K562 (cell line): ENCODE data around the gene PTPRC. TPM values are rescaled to one million over a fixed set of nuclear protein-coding genes. Genes with fewer than 3 reads are reported as not detected.
A peak's percentile ranks its signal among the peaks of the same experiment; 100 is the strongest.

ENCODE experiments used
- ATAC-seq: fragments of 200-7000 bp; cut with Tn5 transposase; 3 replicates; pipeline ENCODE4 v1.9.1; 2020; ENCODE audit warnings: moderate library complexity
- BruUV-seq: library from RNA; stranded (reverse); fragments of 400-500 nt; replicated peaks from 2 replicates; lab custom pipeline; 2021; lab: Mats Ljungman, UMichigan
- CTCF ChIA-PET: fragments of 300-600 bp; formaldehyde crosslinking; extraction: SDS; loops from one replicate; lab custom pipeline; 2021; ENCODE audit warnings: low intra/inter-chr PET ratio; lab: Yijun Ruan, JAX
- POLR2A ChIA-PET: fragments of 300-600, 350-650 bp; sonication (Branson Sonifier 250); formaldehyde crosslinking; extraction: SDS; loops from one replicate; lab custom pipeline; 2021; ENCODE audit warnings: antibody characterized with exemption, inconsistent platforms; lab: Yijun Ruan, JAX
- DNase-seq, 4 experiments: peaks; one replicate each; pipeline versions ENCODE4 v3.0.0 to v3.0.0-alpha.2; 2011 to 2018; ENCODE audit warnings: low spot score in 3 of 4, mixed read lengths in 3 of 4; ENCODE audit errors: extremely low read depth in 1 of 4
- FAIRE-seq: peaks from 2 replicates; lab custom pipeline; 2011; peaks lifted over from hg19 to GRCh38; lab: Jason Lieb, UNC
- H2AFZ ChIP-seq: 2 replicates; pipeline ENCODE4 v1.6.0; 2011; ENCODE audit warnings: low read depth, low read length, control low read depth, inconsistent platforms
- H3K27ac ChIP-seq: fragments of 200-600 bp; 3 replicates; pipeline ENCODE4 v1.8.0; 2011; ENCODE audit warnings: low read depth, mild to moderate bottlenecking, control low read depth, inconsistent platforms, low read length, moderate library complexity, mixed read lengths; ENCODE audit errors: extremely low read depth
- H3K27me3 ChIP-seq, 2 experiments: fragments of 300-600 bp in 1 of 2; 2 replicates in 1 of 2; 3 replicates in 1 of 2; pipeline versions ENCODE4 v1.6.0 to v1.8.0; 2011; ENCODE audit warnings: inconsistent platforms in 2 of 2, low read length in 2 of 2, mild to moderate bottlenecking in 1 of 2, mixed read lengths in 1 of 2, moderate library complexity in 1 of 2; ENCODE audit not compliant: control insufficient read depth in 2 of 2, insufficient read depth in 2 of 2
- H3K36me3 ChIP-seq: fragments of 300-600 bp; 3 replicates; pipeline ENCODE4 v1.8.0; 2011; ENCODE audit warnings: mild to moderate bottlenecking, low read length, inconsistent platforms; ENCODE audit not compliant: control insufficient read depth, insufficient read depth
- H3K4me1 ChIP-seq, 2 experiments: fragments of 200-600 bp in 1 of 2; replicated peaks in 1 of 2; 2 replicates in 1 of 2; 3 replicates in 1 of 2; pipeline versions ENCODE4 v1.5.1 to v1.8.0; 2011; ENCODE audit warnings: inconsistent platforms in 2 of 2, low read length in 2 of 2, mild to moderate bottlenecking in 1 of 2, mixed read lengths in 1 of 2, moderate library complexity in 1 of 2; ENCODE audit not compliant: control insufficient read depth in 2 of 2, insufficient read depth in 2 of 2
- H3K4me2 ChIP-seq: 2 replicates; pipeline ENCODE4 v1.6.1; 2011; ENCODE audit warnings: low read length, control low read depth, inconsistent platforms, mixed read lengths; ENCODE audit not compliant: insufficient read depth
- H3K4me3 ChIP-seq: fragments of 200-600 bp; sonication (generic), shearing (Covaris generic); 2 replicates; pipeline ENCODE4 v1.5.1; 2016; ENCODE audit warnings: control low read depth, inconsistent platforms
- H3K79me2 ChIP-seq: fragments of 200-600 bp; 3 replicates; pipeline ENCODE4 v1.8.0; 2011; ENCODE audit warnings: low read length, inconsistent platforms; ENCODE audit not compliant: control insufficient read depth, insufficient read depth
- H3K9ac ChIP-seq, 2 experiments: 2 replicates each; pipeline versions ENCODE4 v1.6.0 to v1.6.1; 2011; ENCODE audit warnings: low read depth in 2 of 2, low read length in 2 of 2, control low read depth in 1 of 2, inconsistent platforms in 1 of 2, mild to moderate bottlenecking in 1 of 2, mixed read lengths in 1 of 2; ENCODE audit not compliant: insufficient read depth in 1 of 2
- H3K9me1 ChIP-seq: one replicate; pipeline ENCODE4 v1.6.0; 2011; ENCODE audit warnings: inconsistent platforms, mild to moderate bottlenecking, low read length, moderate library complexity; ENCODE audit not compliant: control insufficient read depth, insufficient read depth
- H3K9me3 ChIP-seq: replicated peaks from 2 replicates; pipeline ENCODE4 v1.5.1; 2011; ENCODE audit warnings: low read depth, low read length, inconsistent platforms; ENCODE audit not compliant: control insufficient read depth, insufficient read depth
- H4K20me1 ChIP-seq: replicated peaks from 2 replicates; pipeline ENCODE4 v1.6.1; 2011; ENCODE audit warnings: low read length, inconsistent platforms, mixed read lengths; ENCODE audit not compliant: control insufficient read depth, insufficient read depth
- ATF1 ChIP-seq, 2 experiments: fragments of 450-650 bp in 1 of 2; IDR thresholded peaks; 2 replicates each; pipeline ENCODE4 v1.6.1; 2016; ENCODE audit warnings: missing compliant biosample characterization in 1 of 2, missing genetic modification characterization in 1 of 2
- GTF2A2 ChIP-seq: IDR thresholded peaks from 2 replicates; pipeline ENCODE4 v1.6.1; 2016; ENCODE audit warnings: mild to moderate bottlenecking, missing genetic modification characterization, missing compliant biosample characterization
- NFE2 ChIP-seq: IDR thresholded peaks from 2 replicates; pipeline ENCODE4 v1.6.1; 2014; ENCODE audit warnings: antibody characterized with exemption, low read depth
- NFE2L1 ChIP-seq: fragments of 450-650 bp; IDR thresholded peaks from 2 replicates; pipeline ENCODE4 v1.6.1; 2016; ENCODE audit warnings: missing genetic modification characterization, low read depth, mild to moderate bottlenecking, missing compliant biosample characterization, moderate library complexity, borderline replicate concordance
- NRF1 ChIP-seq, 2 experiments: fragments of 450-650 bp; IDR thresholded peaks in 1 of 2; conservative IDR thresholded peaks in 1 of 2; 2 replicates each; pipeline ENCODE4 v1.6.1; 2014; ENCODE audit warnings: mild to moderate bottlenecking in 2 of 2
- SAFB ChIP-seq: fragments of 200-400 bp; formaldehyde crosslinking; IDR thresholded peaks from 2 replicates; pipeline ENCODE4 v1.6.1; 2017; ENCODE audit warnings: low read depth, low read length, borderline replicate concordance
- WGBS: fragments of 100-300 bp; shearing (Covaris generic); methylation state at CpG from one replicate; pipeline ENCODE4 v1.1.6; 2016; ENCODE audit warnings: low coverage, mixed read lengths; ENCODE audit not compliant: insufficient coverage; ENCODE audit errors: missing lambda C conversion rate; 5-methylcytosine and 5-hydroxymethylcytosine counted together
- in situ Hi-C: fragments of 300-500 bp; cut with MboI; formaldehyde crosslinking; loops from 4 replicates; pipeline ENCODE4 v1.15.0; 2018; ENCODE audit warnings: inconsistent platforms, mixed read lengths
- intact Hi-C: fragments of 100-400 bp; cut with micrococcal nuclease; formaldehyde crosslinking; loops from 2 replicates; pipeline ENCODE4 v1.14.2; 2022
- polyA plus RNA-seq, 8 experiments: library from polyadenylated mRNA; depleted of rRNA in 4 of 8; stranded (reverse) in 5 of 8; unstranded in 3 of 8; fragments of >200 nt; fragmentation: Nextera tagmentation in 2 of 8; fragmentation: Illumina TruSeq in 1 of 8; extraction: Ambion mirVana in 2 of 8; extraction: Trizol in 1 of 8; gene quantifications; 2 replicates each; pipeline versions ENCODE4 v1.2.1 to v1.2.3, GENCODE V29; 2011 to 2014; ENCODE audit warnings: inconsistent platforms in 1 of 8, missing spikeins in 1 of 8
- total RNA-seq, 7 experiments: library from RNA; depleted of rRNA in 6 of 7; stranded (reverse); fragments of >200 nt in 6 of 7; fragmentation: Illumina TruSeq in 2 of 7; extraction: Trizol in 2 of 7; gene quantifications; 2 replicates each; pipeline versions ENCODE4 v1.2.1 to v1.2.3, GENCODE V29; 2011 to 2021; ENCODE audit warnings: low replicate concordance in 1 of 7
- TF ChIP-seq, protein P1 (sequence below): IDR thresholded peaks from 3 replicates; pipeline ENCODE4 v1.6.1; 2011; ENCODE audit warnings: borderline replicate concordance, mild to moderate bottlenecking, moderate library complexity; ENCODE audit not compliant: insufficient read length; ENCODE audit errors: extremely low read depth
- TF ChIP-seq, protein P2 (sequence below): fragments of 450-650 bp; IDR thresholded peaks from 2 replicates; pipeline ENCODE4 v1.6.1; 2016
- TF ChIP-seq, protein P3 (sequence below): sonication (generic); IDR thresholded peaks from 2 replicates; pipeline ENCODE4 v1.6.1; 2016

Gene PTPRC
- total and polyA plus RNA-seq, 9 of the 15 experiments (the other 6 are each of a cell fraction or from before 2014, with no cell fraction given), result 7.1 to 107 (median 62.9) TPM

GRCh38 chr1:198773523-198773922, 134.7 kb downstream of the PTPRC start:
- POLR2A ChIA-PET, result interaction anchor here (0.6 kb wide), 2 partner anchors 10 to 12 kb away, joined by 4 read pairs; no protein-coding TSS in a partner anchor
- TF ChIP-seq, protein P1, sequence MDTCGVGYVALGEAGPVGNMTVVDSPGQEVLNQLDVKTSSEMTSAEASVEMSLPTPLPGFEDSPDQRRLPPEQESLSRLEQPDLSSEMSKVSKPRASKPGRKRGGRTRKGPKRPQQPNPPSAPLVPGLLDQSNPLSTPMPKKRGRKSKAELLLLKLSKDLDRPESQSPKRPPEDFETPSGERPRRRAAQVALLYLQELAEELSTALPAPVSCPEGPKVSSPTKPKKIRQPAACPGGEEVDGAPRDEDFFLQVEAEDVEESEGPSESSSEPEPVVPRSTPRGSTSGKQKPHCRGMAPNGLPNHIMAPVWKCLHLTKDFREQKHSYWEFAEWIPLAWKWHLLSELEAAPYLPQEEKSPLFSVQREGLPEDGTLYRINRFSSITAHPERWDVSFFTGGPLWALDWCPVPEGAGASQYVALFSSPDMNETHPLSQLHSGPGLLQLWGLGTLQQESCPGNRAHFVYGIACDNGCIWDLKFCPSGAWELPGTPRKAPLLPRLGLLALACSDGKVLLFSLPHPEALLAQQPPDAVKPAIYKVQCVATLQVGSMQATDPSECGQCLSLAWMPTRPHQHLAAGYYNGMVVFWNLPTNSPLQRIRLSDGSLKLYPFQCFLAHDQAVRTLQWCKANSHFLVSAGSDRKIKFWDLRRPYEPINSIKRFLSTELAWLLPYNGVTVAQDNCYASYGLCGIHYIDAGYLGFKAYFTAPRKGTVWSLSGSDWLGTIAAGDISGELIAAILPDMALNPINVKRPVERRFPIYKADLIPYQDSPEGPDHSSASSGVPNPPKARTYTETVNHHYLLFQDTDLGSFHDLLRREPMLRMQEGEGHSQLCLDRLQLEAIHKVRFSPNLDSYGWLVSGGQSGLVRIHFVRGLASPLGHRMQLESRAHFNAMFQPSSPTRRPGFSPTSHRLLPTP, result no peak
- TF ChIP-seq NRF1 (conservative IDR thresholded peaks at IDR 0.05 in 1 of 2, IDR thresholded peaks at IDR 0.05 in 1 of 2), result no peak
- no peak for TF ChIP-seq ATF1 (CRISPR knock-in tag; IDR thresholded peaks at IDR 0.05)
- no peak for TF ChIP-seq ATF1 (tag; IDR thresholded peaks at IDR 0.05)
- TF ChIP-seq SAFB, result no peak
- TF ChIP-seq, protein P2, sequence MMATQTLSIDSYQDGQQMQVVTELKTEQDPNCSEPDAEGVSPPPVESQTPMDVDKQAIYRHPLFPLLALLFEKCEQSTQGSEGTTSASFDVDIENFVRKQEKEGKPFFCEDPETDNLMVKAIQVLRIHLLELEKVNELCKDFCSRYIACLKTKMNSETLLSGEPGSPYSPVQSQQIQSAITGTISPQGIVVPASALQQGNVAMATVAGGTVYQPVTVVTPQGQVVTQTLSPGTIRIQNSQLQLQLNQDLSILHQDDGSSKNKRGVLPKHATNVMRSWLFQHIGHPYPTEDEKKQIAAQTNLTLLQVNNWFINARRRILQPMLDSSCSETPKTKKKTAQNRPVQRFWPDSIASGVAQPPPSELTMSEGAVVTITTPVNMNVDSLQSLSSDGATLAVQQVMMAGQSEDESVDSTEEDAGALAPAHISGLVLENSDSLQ, result no peak
- no peak for TF ChIP-seq NFE2L1
- TF ChIP-seq NFE2, result 0 out of 2 replicates have a peak, but pooled peaks have one; percentile 8
- no peak for TF ChIP-seq GTF2A2 (tag)
- TF ChIP-seq, protein P3, sequence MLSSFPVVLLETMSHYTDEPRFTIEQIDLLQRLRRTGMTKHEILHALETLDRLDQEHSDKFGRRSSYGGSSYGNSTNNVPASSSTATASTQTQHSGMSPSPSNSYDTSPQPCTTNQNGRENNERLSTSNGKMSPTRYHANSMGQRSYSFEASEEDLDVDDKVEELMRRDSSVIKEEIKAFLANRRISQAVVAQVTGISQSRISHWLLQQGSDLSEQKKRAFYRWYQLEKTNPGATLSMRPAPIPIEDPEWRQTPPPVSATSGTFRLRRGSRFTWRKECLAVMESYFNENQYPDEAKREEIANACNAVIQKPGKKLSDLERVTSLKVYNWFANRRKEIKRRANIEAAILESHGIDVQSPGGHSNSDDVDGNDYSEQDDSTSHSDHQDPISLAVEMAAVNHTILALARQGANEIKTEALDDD, result no peak
- TF ChIP-seq, all 486 proteins: peak for 1
- H3K9me3 ChIP-seq, result no peaks in the 10 kb centered on the region
- no peak overlapping the region for H2AFZ ChIP-seq
- FAIRE-seq (no peak), ATAC-seq (peak; percentile 54; the same call in 1 of the 3 replicates), DNase-seq (no peak)
- H4K20me1 ChIP-seq, result no peaks in the 10 kb centered on the region
- H3K4me3 ChIP-seq, result no peak overlapping the region
- H3K9me1 ChIP-seq, result no peaks in the 10 kb centered on the region
- no peaks in the 10 kb centered on the region for H3K79me2 ChIP-seq
- H3K4me1 ChIP-seq, result no peaks in the 10 kb centered on the region
- no peak overlapping the region for H3K9ac ChIP-seq
- H3K27me3 ChIP-seq, result no peaks in the 10 kb centered on the region
- CTCF ChIA-PET, result no interaction called here
- no peaks in the 10 kb centered on the region for H3K36me3 ChIP-seq
- no peak overlapping the region for H3K27ac ChIP-seq
- in situ Hi-C loops, result loop anchor here (25.0 kb wide), 1 partner anchor 1739 kb away; no protein-coding TSS in a partner anchor
- no TSS peak for BruUV-seq
- intact Hi-C loops, result loop anchor here (10.0 kb wide), 1 partner anchor 771 kb away; no protein-coding TSS in a partner anchor
- H3K4me2 ChIP-seq, result no peak overlapping the region
- WGBS, result 0% methylated on average over 3 of the region's 3 CpGs
